ENCODE results near the gene MX1. TPM values are rescaled to one million over a fixed set of nuclear protein-coding genes. Genes with fewer than 3 reads are reported as not detected.

The MX1 gene
- polyA plus RNA-seq, 1 donor, result 2.4 TPM

- no peak for DNase-seq (ENCODE audit: low read depth)
These were observed 6.8 kb downstream of the MX1 start for GRCh38 chr21:41432562-41433460.

GRCh38 chr21:41433566-41433965, 7.5 kb downstream of the MX1 start:
- DNase-seq (ENCODE audit: low read depth), result no peak

GRCh38 chr21:41435706-41436105, 9.7 kb downstream of the MX1 start:
- no peak for DNase-seq (ENCODE audit: low read depth)

- DNase-seq (ENCODE audit: low read depth), result no peak
These were observed 11.7 kb downstream of the MX1 start for GRCh38 chr21:41437729-41438128.

GRCh38 chr21:41438425-41439113, 12.5 kb downstream of the MX1 start:
- no peak for DNase-seq (ENCODE audit: low read depth)

GRCh38 chr21:41439248-41439647, 13.2 kb downstream of the MX1 start:
- no peak for DNase-seq (ENCODE audit: low read depth)

- DNase-seq (ENCODE audit: low read depth), result no peak
These were observed 15.5 kb downstream of the MX1 start for GRCh38 chr21:41441546-41441945.

GRCh38 chr21:41442481-41443186, 16.6 kb downstream of the MX1 start:
- no peak for DNase-seq (ENCODE audit: low read depth)

- no peak for DNase-seq (ENCODE audit: low read depth)
These were observed 17.5 kb downstream of the MX1 start for GRCh38 chr21:41443562-41443961.

- no peak for DNase-seq (ENCODE audit: low read depth)
These were observed 18.8 kb downstream of the MX1 start for GRCh38 chr21:41444703-41445464.

- no peak for DNase-seq (ENCODE audit: low read depth)
These were observed 19.4 kb downstream of the MX1 start for GRCh38 chr21:41445465-41445862.

- DNase-seq (ENCODE audit: low read depth), result no peak
These were observed 20.5 kb downstream of the MX1 start for GRCh38 chr21:41446586-41446985.

GRCh38 chr21:41447356-41447755, 21.3 kb downstream of the MX1 start:
- no peak for DNase-seq (ENCODE audit: low read depth)

GRCh38 chr21:41449613-41450012, 23.6 kb downstream of the MX1 start:
- no peak for DNase-seq (ENCODE audit: low read depth)

GRCh38 chr21:41451753-41452676, 26.0 kb downstream of the MX1 start:
- DNase-seq (ENCODE audit: low read depth), result no peak

- DNase-seq (ENCODE audit: low read depth), result no peak
These were observed 27.2 kb downstream of the MX1 start for GRCh38 chr21:41453198-41453597.

- no peak for DNase-seq (ENCODE audit: low read depth)
These were observed 27.7 kb downstream of the MX1 start for GRCh38 chr21:41453761-41454160.

- no peak for DNase-seq (ENCODE audit: low read depth)
These were observed 32.1 kb downstream of the MX1 start for GRCh38 chr21:41458121-41458520.

- DNase-seq (ENCODE audit: low read depth), result no peak
These were observed 32.5 kb downstream of the MX1 start for GRCh38 chr21:41458559-41458958.

- no peak for DNase-seq (ENCODE audit: low read depth)
These were observed 34.0 kb downstream of the MX1 start for GRCh38 chr21:41459884-41460534.
